Neural progenitor cell (in vitro differentiated cells): Measurements from ENCODE around the gene SF3A1.

Experiments used
- EZH2 ChIP-seq: fragments of 200-600 bp; sonication (generic); IDR thresholded peaks from 2 replicates; pipeline ENCODE4 v1.6.1; 2017; ENCODE audit warnings: antibody characterized with exemption, mild to moderate bottlenecking, moderate library complexity
- EZH2phosphoT487 ChIP-seq: fragments of 200-600 bp; sonication (generic); IDR thresholded peaks from 2 replicates; pipeline ENCODE4 v1.6.1; 2017; ENCODE audit warnings: antibody characterized with exemption
- TF ChIP-seq, protein P1 (sequence below): fragments of 200-600 bp; sonication (generic); IDR thresholded peaks from 2 replicates; pipeline ENCODE4 v1.5.1; 2017; ENCODE audit warnings: antibody characterized with exemption, mild to moderate bottlenecking

GRCh38 chr22:30297991-30298701, 58.5 kb downstream of the SF3A1 start:
- TF ChIP-seq EZH2: no peak
- TF ChIP-seq, protein P1, sequence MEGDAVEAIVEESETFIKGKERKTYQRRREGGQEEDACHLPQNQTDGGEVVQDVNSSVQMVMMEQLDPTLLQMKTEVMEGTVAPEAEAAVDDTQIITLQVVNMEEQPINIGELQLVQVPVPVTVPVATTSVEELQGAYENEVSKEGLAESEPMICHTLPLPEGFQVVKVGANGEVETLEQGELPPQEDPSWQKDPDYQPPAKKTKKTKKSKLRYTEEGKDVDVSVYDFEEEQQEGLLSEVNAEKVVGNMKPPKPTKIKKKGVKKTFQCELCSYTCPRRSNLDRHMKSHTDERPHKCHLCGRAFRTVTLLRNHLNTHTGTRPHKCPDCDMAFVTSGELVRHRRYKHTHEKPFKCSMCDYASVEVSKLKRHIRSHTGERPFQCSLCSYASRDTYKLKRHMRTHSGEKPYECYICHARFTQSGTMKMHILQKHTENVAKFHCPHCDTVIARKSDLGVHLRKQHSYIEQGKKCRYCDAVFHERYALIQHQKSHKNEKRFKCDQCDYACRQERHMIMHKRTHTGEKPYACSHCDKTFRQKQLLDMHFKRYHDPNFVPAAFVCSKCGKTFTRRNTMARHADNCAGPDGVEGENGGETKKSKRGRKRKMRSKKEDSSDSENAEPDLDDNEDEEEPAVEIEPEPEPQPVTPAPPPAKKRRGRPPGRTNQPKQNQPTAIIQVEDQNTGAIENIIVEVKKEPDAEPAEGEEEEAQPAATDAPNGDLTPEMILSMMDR: no peak
- TF ChIP-seq EZH2phosphoT487: no peak
